HG03175 (cell line): ENCODE data around the gene RASGRP2.
A peak's percentile ranks its signal among the peaks of the same experiment; 100 is the strongest.

ENCODE experiments used
- ATAC-seq: cut with Tn5 transposase; IDR thresholded peaks from one replicate; pipeline ENCODE4 v1.9.1; 2021; ENCODE audit warnings: mild to moderate bottlenecking, moderate library complexity; ENCODE audit not compliant: unreplicated experiment

RASGRP2 gene

DNA sequence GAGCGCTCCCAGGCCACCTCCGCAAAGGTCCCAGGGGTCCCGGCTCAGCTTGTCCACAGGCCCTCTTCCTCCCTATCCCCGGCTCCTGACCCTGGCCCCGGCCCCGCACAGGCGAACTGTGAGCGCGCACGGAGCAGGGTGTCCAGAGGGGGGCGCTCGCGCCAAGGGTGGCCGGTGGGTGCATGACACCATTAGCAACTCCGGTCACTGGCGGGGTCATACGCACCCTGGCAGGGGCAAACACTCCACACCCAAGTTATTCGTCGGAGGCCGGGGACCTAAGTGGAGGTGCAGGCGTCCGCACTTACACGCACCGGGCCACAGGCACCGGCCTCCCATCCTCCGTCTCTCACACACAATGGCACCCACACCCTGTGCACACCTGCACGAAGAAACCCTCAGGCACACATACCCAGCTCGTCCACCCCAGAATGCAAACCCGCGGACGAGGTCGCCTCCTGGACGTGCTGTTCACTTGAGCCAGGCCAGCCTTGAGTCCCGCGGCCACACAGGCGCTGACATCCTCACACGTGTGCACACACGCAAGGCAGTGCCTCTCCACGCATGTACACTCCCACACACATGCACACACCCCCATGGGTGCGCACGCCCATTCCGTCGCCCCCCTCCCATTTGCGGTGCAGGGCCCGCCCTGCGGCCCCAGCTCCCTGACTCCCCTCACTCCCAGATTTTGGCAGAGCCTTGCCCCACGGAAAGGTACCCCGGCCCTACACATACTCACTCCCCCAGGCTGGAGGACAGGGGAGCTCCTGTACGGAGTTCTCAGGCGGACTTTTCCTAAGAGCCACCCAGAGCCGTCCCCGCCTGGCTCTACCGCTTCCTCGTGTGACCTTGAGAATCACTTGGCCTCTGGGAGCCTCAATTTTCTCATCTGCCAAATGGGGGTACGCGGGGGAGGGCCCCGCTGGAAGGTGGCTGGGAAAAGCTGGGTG, at the start of gene RASGRP2:
Gene RASGRP2, minus strand, starts transcription at position 552 of the 953 bp plus-strand sequence. CDS start 1,276 bp downstream, outside the sequence.
- no peak for ATAC-seq

DNA sequence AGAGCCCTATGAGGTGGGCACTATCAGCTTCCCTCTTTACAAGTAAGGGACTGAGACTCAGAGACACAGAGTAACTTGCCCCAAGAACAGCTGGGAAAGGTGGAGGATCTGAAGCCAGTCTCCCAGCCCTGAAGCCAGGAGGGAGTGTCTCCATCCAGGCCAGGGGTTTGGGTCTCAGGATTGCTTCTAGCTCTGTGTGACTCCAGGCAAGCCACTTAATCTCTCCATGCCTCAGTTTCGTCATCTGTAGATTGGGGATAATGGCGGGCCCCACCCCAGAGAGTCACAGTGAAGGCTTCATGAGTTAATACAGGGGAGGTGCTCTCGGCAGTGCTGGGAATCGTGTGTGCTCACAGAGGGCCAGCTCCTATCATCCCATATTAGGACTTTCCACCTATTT, 48.5 kb upstream of the RASGRP2 start:
- no peak for ATAC-seq

DNA sequence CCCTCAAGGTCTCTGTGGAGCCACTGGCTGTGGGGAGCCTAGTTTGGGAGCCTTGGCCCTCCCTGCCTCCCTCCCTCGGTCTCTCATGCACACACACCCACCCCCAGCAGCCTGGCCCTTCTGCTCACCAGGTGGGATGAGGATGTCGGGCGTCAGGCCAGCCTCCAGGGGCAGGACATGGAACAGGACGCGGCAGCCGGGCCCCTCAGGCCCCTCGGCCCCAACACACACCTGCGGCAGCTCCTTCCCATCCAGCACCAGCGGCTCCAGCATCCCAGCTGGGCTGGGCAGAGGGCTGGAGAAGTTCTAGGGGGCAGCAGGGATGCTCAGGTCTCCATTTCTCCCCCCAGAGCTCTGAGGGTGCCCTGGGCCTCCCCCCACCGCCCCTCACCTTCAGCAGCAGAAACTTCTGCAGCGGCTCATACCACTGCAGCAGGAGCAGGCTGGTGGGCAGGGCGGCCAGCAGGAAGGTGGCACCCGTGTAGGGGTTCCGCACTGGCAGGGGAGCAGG, 47.9 kb upstream of the RASGRP2 start:
- no peak for ATAC-seq

DNA sequence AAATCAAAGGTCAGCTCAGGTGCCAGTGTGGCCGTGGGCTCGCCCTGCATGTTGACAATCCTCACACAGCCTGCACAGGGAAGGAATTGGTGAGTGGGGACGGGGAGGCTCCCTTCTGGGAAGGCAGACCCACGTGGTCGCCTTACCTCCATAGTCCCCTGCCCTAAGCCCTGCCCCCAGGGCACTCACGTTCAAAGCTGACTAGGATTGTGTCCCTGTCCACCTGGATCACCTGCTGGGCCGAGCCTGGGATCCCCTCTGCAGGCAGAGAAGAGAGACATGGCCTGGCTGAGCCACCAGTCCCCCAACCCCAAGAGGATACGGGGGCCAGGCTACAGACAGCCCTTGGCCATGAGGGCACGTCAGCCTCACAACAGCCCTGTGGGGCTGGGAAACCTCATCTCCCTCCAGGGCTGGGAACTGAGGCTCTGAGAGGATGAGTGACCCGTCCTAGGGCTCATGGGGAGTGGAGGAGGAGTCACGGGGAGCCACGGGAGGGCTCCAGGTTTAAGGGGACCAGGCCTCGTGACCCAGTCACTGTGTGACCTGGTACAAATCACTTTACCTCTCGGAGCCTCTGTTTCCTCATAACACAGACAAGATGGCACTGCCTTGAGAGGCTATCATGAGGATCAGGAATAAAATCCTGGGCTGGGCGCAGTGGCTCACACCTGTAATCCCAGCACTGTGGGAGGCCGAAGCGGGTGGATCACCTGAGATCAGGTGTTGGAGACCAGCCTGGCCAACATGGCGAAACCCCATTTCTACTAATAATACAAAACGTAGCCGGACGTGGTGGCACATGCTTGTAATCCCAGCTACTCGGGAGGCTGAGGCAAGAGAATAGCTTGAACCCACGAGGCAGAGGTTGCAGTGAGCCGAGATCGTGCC, 46.5 kb upstream of the RASGRP2 start:
- ATAC-seq: no peak

DNA sequence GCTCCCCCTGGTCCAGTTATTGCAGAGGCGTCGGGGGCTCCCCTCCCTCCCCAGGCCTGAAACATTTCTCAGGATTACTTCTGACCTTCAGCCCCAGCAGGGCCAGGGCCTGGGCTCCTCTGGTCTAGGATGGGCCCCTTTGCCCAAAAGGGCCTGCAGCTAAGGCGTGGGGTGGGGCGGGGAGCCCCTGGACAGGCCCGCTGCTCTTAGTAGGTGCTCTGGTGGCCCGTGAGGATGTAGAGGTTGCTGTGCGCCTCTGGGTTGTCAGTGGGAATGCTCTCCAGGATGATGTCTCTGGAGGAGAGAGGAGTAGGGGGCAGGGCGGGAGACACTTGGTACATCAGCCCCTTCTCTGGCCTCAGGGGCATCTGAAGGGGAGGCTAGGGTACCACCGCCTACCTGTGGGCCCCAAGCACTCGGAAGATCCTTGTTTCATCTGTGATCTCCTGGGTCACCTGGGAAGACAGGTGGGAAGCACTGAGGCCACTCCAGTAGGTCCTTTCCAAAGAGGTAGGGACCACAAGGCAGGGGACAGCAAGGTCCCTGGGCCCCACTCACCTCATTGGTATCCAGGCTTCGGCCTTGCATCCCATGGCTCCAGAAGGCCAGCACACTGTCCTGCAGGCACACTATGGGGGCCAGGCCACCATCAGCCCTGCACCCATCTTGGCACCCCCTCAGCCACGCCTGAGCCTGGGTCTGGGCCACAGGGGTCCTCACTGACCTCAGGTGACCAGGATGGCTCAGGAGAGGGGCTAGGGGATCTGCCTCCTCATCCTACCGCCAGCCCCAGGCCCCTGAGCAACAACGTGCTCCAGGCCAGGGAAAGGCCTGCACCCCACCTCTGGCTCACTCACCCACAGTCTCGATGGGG, 45.6 kb upstream of the RASGRP2 start:
- no peak for ATAC-seq

DNA sequence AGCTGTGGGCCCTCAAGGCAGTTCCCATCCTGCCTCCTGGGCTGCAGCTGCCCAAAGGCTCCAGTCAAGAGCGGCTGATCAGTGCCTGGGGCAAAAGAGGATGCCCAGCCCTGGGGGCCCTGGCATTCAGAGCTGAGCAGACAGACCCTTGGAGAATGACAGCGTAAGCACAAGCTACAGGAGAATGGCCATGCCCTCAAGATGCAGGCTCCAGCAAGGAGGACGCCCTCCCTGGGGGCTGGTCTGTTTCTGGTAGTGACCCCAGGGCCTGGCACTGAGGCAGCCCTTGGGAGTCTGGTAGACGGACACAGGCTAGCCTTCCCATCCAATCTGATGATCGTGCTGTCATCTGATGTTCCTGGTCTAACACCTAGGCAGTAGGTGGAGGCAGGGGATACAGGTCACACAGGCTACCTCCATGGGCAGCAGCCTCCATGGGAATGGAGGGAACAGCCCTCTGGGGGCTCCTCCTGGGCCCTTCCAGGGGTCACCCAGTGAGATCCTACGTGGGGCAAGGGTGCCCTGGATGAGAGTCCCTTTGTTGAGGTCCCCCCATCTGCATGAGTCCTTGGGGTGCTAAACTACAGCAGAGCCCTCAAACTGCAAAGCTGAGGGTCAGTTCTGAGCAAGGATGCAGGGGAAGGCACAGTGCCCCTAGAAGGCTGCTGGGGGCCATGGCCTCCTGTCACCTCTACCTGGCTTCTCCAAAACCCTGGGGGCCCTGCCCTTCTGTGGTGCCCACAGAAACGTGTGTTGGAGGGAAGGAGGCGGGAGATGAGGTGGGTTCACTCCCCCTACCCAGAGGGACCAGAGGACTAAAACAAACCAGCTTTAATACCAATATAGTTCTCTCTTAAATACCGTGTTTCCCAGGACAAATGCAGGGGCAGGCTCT, 44.6 kb upstream of the RASGRP2 start:
- no peak for ATAC-seq

DNA sequence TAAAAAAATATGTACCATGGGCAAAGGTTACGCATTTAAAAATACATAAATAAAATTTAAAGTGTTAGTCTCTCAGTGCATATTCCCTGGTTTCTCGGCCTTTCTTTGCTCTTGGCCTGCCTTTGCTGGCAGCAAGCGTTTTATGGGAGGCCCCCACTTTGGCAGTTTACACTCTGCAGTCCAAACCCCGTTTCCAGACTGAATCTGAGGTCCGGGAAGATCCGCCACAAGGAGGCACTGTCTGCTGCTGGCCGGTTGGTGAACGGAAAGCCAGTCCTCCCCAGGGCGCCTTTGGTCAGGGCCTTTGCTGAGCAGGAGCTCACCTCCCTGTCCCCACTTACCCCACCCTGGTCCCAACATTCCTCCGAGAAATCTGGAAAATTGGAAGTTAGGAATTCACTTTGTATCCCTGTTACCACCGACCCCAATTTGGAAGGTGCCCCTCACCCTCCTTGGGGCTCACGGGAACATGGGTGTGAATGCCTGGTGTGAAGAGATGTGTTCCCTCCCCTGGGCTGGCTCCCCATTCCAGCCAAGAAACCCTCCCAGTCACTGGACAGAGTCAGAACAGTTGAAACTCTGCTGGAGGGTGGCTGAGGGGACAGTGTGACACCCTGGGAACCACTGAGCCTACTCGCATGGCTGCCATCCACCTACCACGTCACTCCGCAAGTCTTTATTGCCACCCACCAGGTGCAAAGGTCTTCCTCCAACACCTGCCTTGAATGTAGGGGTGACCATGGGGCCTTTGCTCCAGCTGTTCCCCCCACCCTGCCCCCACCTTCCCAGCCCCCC, 43.8 kb upstream of the RASGRP2 start:
- ATAC-seq: no peak

DNA sequence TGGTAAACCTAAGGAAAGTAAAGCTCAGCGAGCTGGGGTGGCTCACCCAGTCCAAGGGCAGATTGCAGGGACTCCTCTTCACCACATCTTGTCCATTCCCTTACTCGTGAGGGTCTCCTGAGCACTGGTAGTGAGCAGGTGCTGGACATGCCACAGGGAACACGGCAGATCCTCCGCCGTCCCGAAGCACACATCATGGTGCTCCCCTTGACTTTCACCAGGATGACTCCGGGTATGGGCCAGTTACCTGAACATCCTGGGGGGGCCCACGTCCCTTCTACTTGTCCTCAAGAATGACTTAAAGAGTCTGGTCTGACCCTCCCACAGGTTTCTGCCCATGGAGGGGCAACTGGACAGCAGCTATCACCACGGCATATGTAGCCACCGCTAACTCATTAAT, 42.4 kb upstream of the RASGRP2 start:
- ATAC-seq: no peak

DNA sequence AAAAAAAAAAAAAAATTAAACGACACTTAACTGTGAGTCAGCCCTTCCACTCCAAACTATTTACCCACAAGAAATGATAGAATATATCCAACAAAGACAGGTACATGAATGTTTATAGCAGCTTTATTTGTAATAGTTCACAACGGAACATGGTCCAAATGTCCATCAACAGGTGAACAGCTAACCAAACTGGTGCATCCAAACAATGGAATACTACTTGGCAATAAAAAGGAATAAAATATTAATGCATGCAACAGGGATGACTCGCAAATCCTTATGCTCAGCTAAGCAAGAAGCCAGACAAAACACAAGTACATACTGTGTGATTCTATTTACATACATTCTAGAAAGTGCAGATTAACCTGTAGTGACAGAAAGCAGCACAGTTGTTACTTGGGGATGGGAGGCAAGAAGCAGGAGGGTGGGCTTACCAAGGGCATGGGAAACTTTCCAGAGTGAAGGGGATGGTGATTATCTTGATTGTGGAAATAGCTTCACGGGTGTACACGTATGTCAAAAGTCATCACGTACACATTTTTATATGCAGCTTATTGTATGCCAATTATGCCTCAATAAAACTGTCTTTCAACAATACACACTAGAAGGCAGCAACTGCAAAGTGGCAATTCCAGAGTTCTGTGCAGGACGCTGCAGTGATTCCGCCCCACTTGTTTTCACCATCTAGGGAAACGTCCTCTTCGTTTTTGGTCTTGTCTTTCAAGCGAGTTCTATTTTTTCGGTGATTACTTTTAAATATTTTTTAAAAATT, 41.1 kb upstream of the RASGRP2 start:
- no peak for ATAC-seq

DNA sequence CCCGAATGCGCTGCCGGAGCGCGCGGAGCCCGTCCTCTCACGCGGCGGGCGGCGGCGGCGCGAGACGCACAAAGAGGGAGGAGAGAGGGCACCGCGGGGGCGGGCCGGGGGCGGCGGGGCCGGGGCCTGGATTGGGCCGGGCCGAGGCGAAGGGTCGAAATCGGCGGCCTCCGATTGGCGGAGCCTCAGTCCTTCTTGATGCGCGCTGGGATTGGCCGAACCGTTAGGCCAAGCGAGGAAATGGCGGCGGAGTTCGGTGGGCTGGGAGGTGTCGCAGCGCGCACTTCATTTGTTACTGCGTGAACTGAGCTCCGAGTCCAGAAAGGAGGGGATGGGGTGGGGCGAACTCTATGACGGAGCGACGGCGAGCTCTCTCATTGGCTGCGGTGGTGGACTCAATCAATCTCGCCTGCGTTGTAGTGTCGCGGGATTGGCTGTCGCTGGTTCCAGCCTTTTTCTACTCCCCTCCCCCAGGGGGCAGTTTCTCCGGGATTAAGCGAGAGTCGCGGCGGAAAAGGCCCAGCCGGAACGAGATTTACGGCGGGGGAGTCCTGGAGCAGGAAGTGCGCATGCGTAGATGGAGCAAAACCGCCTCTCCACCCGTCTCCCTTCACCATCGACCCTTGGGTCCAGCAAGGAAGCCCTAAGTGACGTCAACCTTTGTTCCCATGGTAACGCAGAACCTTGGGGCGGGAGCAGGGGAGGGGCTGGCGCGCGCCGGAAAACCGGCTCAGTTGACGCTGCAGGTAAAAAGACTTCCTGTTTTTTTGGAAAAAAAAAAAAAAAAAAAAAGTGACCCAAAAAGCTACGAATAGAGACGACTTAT, 34.7 kb upstream of the RASGRP2 start, which contains the start of gene SF1:
Gene SF1, minus strand, starts transcription at position 70 of the 826 bp plus-strand sequence. CDS start 150 bp downstream, outside the sequence.
- ATAC-seq: peak; percentile 84

DNA sequence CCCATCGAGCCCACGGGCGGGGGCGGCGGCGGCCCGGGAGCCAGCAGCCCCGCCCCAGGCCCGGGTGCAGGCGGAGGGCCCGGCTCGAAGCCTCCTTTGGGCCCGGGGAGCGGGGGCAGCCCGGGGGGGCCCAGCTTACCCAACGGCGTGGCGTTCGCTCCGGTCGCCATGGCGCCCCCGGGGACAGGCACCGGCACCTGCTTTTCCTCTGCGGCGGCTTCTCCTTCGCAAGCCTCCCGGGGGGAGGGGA, 34.2 kb upstream of the RASGRP2 start:
- ATAC-seq: peak; percentile 11

DNA sequence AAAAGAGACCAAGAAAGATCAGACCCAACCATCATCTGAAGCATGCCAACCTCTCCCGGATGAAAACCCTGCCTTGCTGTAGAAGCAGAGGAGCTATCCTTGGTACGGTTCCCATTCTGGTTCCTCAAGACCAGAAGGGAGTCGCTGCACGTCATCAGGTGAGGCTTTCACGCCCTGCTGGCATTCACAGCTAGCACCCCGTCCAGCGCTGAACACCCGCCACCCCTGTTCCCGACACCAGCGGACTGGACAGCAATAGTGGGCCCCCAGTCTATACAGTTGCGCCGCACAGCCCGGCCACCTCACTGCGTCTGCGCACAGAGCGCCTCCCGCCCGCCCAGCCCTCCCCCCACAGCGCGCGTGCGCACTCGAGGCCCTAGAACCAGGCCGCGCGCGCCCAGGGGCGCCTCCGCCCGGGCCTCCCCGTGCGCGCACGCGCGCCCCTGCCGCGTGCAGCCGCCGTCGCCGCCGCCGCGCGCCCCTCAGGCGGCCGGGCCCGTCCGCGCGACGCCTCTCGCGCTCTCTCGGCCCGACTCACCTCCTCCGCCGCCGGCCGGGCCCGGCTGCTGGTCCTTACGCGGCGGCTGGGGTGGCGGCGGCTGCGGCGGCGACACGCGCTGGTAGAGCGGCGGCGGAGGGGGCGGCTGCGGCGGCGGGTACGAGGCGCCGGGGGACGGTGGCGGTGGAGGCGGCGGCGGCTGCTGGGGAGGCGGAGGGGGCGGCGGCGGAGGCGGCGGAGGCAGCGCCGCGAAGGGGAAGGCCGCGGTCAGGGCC, 33.7 kb upstream of the RASGRP2 start:
- ATAC-seq: no peak

DNA sequence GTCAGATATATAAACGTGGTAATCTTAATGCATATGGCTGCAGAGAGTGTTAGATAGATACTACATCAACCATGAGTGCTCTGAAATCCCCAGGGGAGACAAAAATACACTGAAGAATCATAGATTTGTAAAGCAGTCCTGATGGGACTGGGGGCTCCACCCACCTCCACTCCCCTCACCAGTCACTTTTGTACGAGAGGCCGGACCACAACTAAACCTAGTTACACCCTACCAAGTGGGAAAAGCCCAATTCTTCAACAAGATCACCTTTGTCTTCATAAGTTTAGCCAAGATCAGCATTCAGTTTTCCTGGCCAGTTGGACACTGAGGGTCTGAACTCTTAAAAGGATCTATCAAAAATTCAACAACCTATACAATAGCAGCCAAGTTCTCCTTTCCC, 32.9 kb upstream of the RASGRP2 start:
- ATAC-seq: no peak

DNA sequence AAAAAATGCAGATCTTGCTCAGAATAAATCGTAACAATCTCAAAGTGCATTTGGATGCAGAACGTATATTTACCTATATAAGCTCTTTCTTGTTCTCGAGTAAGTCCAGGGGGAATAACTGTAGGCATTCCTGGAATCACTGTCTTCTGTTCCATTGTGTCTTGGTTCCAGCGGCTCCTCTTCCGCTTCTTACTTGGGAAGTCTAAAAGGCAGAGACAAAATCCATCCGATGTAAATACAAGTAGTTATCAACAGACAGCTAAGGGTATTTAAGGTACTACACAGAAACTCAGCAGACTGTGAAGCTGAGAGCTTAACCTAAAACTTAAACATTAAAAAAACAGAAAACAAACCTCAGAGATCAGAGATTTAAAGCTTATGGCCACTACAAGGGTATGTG, 32.5 kb upstream of the RASGRP2 start:
- ATAC-seq: no peak

DNA sequence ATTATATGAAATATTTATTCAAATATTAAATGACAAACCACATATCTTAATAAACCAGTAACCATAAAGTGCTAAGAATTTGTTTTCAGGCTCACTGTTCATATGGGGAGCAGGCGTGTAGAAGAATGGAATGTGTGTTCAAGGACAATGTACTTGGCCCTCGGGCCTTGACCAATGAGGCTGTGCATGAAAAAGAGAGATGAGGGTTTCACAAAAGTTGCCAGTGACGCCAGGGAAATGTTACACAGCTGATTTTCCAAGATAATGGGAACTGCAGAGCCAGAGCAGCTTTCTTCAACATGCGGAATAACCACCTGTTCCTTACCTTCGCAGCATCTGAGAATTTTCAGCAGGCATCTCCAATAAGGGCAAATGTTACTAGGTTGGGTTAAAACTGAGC, 30.2 kb upstream of the RASGRP2 start:
- ATAC-seq: no peak

DNA sequence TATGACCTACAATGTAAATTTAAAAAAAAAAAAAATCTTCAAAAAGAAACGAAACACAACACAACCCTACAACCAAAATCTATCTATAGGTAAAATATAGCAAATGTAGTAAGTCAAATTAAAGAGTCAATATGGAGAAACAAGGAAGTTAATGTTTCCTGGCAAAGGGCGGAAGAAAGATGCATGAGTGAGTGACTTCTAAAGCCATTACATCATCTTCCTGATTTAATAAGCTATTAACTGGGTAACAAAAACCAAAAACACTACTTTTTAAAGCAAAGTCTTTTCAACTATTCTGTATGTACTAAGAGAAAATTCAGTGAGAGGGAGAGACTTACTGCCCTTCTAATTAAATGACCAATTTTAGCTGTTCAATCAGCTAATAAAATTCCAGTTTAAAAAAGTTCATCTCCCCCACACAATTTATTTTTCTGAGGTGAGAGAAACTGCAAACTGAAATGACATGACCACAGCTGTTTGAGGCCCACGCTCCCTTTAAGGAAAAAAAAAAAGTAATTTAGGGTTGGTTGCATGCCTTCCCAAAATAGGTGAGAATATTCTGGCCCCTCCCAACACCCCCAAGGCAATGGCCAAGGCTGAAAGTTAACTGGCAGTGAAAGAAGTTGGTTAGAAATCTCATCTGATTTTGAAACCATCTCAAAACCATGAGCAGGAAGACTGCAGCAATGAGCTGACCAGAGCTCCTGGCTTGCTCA, 28.5 kb upstream of the RASGRP2 start:
- no peak for ATAC-seq
